ENCODE results near the gene MAGI2.

Gene MAGI2

GRCh38 chr7:78953090-78953489 lies 500.4 kb downstream of the MAGI2 start:
- no peak overlapping the region for H3K4me3 ChIP-seq (ENCODE audit: low read depth, low read length)
- DNase-seq (ENCODE audit: low read depth): no peak
- no peak for TF ChIP-seq CTCF (conservative IDR thresholded peaks at IDR 0.05; ENCODE audit: low read depth, low read length)

- no peak overlapping the region for H3K4me3 ChIP-seq (ENCODE audit: low read depth, low read length)
- DNase-seq (ENCODE audit: low read depth): no peak
- no peak for TF ChIP-seq CTCF (conservative IDR thresholded peaks at IDR 0.05; ENCODE audit: low read depth, low read length)
These were observed 513.8 kb downstream of the MAGI2 start for GRCh38 chr7:78939669-78940068.

GRCh38 chr7:78924581-78924980 lies 528.9 kb downstream of the MAGI2 start:
- peak; percentile 30 for TF ChIP-seq CTCF (conservative IDR thresholded peaks at IDR 0.05; ENCODE audit: low read depth, low read length)
- H3K4me3 ChIP-seq (ENCODE audit: low read depth, low read length): no peak overlapping the region
- peak; percentile 38 for DNase-seq (ENCODE audit: low read depth)

- no peak for TF ChIP-seq CTCF (conservative IDR thresholded peaks at IDR 0.05; ENCODE audit: low read depth, low read length)
- no peak overlapping the region for H3K4me3 ChIP-seq (ENCODE audit: low read depth, low read length)
- peak; percentile 3 for DNase-seq (ENCODE audit: low read depth)
These were observed 540.7 kb downstream of the MAGI2 start for GRCh38 chr7:78912781-78913180.

GRCh38 chr7:78906735-78907134 lies 546.7 kb downstream of the MAGI2 start:
- H3K4me3 ChIP-seq (ENCODE audit: low read depth, low read length): no peak overlapping the region
- no peak for DNase-seq (ENCODE audit: low read depth)
- no peak for TF ChIP-seq CTCF (conservative IDR thresholded peaks at IDR 0.05; ENCODE audit: low read depth, low read length)

- no peak overlapping the region for H3K4me3 ChIP-seq (ENCODE audit: low read depth, low read length)
- no peak for TF ChIP-seq CTCF (conservative IDR thresholded peaks at IDR 0.05; ENCODE audit: low read depth, low read length)
- no peak for DNase-seq (ENCODE audit: low read depth)
These were observed 548.0 kb downstream of the MAGI2 start for GRCh38 chr7:78905436-78905835.

- TF ChIP-seq CTCF (conservative IDR thresholded peaks at IDR 0.05; ENCODE audit: low read depth, low read length): no peak
- DNase-seq (ENCODE audit: low read depth): no peak
- H3K4me3 ChIP-seq (ENCODE audit: low read depth, low read length): no peak overlapping the region
These were observed 548.5 kb downstream of the MAGI2 start for GRCh38 chr7:78904983-78905382.

Measured in choroid plexus epithelial cell (primary cell).